Left ventricle myocardium superior (tissue), 1 donor: Measurements from ENCODE around the gene CTSW. TPM values are rescaled to one million over a fixed set of nuclear protein-coding genes. Genes with fewer than 3 reads are reported as not detected.
"Not testable (repeated sequence)": the region's sequence is repeated elsewhere in the genome, so short reads cannot be mapped to it uniquely, and the experiment has no call there.

Source experiments
- ATAC-seq: fragments of 200-7000 bp; cut with Tn5 transposase; one replicate; pipeline ENCODE4 v1.9.1; 2020; ENCODE audit warnings: mild to moderate bottlenecking, moderate library complexity
- DNase-seq: peaks from one replicate; pipeline ENCODE4 v3.0.0-alpha.2; 2020
- intact Hi-C: fragments of 100-400 bp; cut with micrococcal nuclease; formaldehyde crosslinking; loops from one replicate; pipeline ENCODE4 v1.11.0; 2022
- total RNA-seq: library from RNA; stranded (reverse); fragmentation: NEBNext Ultra II Directional; extraction: Animal tissue kit (Norgen Biotek cat#: 25700); gene quantifications from one replicate; pipeline ENCODE4 v1.2.1, GENCODE V29; 2021
- donor health status: DM: no; HTN: yes; CAD: no; lungs with severe emphysema.

The CTSW gene
- total RNA-seq, 1 donor from 2014 or later: 1.1 TPM

GRCh38 chr11:65882120-65883057 is 2.8 kb downstream of the CTSW start:
- intact Hi-C loops: loop anchor here (10.0 kb wide), 1 partner anchor 102 kb away; no protein-coding TSS in a partner anchor
- peak; percentile 21 for DNase-seq

GRCh38 chr11:65883058-65883761 is 3.6 kb downstream of the CTSW start:
- intact Hi-C loops: loop anchor here (10.0 kb wide), 1 partner anchor 102 kb away; no protein-coding TSS in a partner anchor

More at GRCh38 chr11:65882120-65883057, 2.8 kb downstream of the CTSW start:
- no peak for ATAC-seq

GRCh38 chr11:65883786-65884715 is 4.4 kb downstream of the CTSW start:
- DNase-seq (peak; percentile 25), ATAC-seq (no peak)
- intact Hi-C loops: loop anchor here (10.0 kb wide), 1 partner anchor 101 kb away; no protein-coding TSS in a partner anchor

More at GRCh38 chr11:65883058-65883761, 3.6 kb downstream of the CTSW start:
- DNase-seq (peak; percentile 30), ATAC-seq (no peak)

- intact Hi-C loops: loop anchor here (10.0 kb wide), 1 partner anchor 100 kb away; no protein-coding TSS in a partner anchor
- peak; percentile 85 for DNase-seq
- ATAC-seq: peak; percentile 27
Measured at GRCh38 chr11:65884716-65885092, 5.1 kb downstream of the CTSW start.

- intact Hi-C loops: loop anchor here (10.0 kb wide), 1 partner anchor 100 kb away; no protein-coding TSS in a partner anchor
- no peak for ATAC-seq
- DNase-seq: peak; percentile 24
Measured at GRCh38 chr11:65885231-65885630, 5.6 kb downstream of the CTSW start.

- peak; percentile 9 for DNase-seq
- no peak for ATAC-seq
- intact Hi-C loops: loop anchor here (10.0 kb wide), 1 partner anchor 99 kb away; no protein-coding TSS in a partner anchor
Measured at GRCh38 chr11:65885808-65886536, 6.3 kb downstream of the CTSW start.

GRCh38 chr11:65886826-65887722 is 7.4 kb downstream of the CTSW start:
- intact Hi-C loops: loop anchor here (10.0 kb wide), 1 partner anchor 98 kb away; no protein-coding TSS in a partner anchor
- ATAC-seq (no peak), DNase-seq (peak; percentile 37)

- ATAC-seq (no peak), DNase-seq (no peak)
- intact Hi-C loops: loop anchor here (10.0 kb wide), 1 partner anchor 97 kb away; no protein-coding TSS in a partner anchor
Measured at GRCh38 chr11:65887723-65888162, 8.1 kb downstream of the CTSW start.

- intact Hi-C loops: loop anchor here (10.0 kb wide), 1 partner anchor 97 kb away; no protein-coding TSS in a partner anchor
- ATAC-seq (peak; percentile 84), DNase-seq (peak; percentile 98)
Measured at GRCh38 chr11:65888163-65888814, 8.7 kb downstream of the CTSW start, which contains the start of gene FIBP. FIBP (minus strand) TSS chr11:65888471; CDS start chr11:65888418, 53 bp downstream.

- DNase-seq: peak; percentile 100
- intact Hi-C loops: no loop called here
- peak; percentile 81 for ATAC-seq
Measured at GRCh38 chr11:65890324-65891218, 10.9 kb downstream of the CTSW start, which contains the start of gene CCDC85B. CCDC85B (plus strand) TSS chr11:65890673; CDS start chr11:65890784, 111 bp downstream.

- DNase-seq: peak; percentile 73
- intact Hi-C loops: no loop called here
- peak; percentile 3 for ATAC-seq
Measured at GRCh38 chr11:65891219-65892136, 11.8 kb downstream of the CTSW start.

- intact Hi-C loops: not testable (repeated sequence)
- DNase-seq: peak; percentile 22
Measured at GRCh38 chr11:65892137-65892540, 12.5 kb downstream of the CTSW start.

GRCh38 chr11:65892661-65893317 is 13.2 kb downstream of the CTSW start:
- DNase-seq (peak; percentile 33), ATAC-seq (no peak)
- intact Hi-C loops: no loop called here

More at GRCh38 chr11:65892137-65892540, 12.5 kb downstream of the CTSW start:
- ATAC-seq: not testable (repeated sequence)
